Stimulated activated CD4-positive, alpha-beta T cell treated with anti-CD3 and anti-CD28 coated beads, Interleukin-15, amount 100 ng/mL, for 48 hours (primary cell): ENCODE data around the gene RRP12.
"Not testable (repeated sequence)": the region's sequence is repeated elsewhere in the genome, so short reads cannot be mapped to it uniquely, and the experiment has no call there.

Experiments
- DNase-seq, 2 donors: peaks; one replicate each; pipeline ENCODE4 v3.0.0-alpha.2; 2020; ENCODE audit warnings: low read depth in 2 of 2

Gene RRP12, protein sequence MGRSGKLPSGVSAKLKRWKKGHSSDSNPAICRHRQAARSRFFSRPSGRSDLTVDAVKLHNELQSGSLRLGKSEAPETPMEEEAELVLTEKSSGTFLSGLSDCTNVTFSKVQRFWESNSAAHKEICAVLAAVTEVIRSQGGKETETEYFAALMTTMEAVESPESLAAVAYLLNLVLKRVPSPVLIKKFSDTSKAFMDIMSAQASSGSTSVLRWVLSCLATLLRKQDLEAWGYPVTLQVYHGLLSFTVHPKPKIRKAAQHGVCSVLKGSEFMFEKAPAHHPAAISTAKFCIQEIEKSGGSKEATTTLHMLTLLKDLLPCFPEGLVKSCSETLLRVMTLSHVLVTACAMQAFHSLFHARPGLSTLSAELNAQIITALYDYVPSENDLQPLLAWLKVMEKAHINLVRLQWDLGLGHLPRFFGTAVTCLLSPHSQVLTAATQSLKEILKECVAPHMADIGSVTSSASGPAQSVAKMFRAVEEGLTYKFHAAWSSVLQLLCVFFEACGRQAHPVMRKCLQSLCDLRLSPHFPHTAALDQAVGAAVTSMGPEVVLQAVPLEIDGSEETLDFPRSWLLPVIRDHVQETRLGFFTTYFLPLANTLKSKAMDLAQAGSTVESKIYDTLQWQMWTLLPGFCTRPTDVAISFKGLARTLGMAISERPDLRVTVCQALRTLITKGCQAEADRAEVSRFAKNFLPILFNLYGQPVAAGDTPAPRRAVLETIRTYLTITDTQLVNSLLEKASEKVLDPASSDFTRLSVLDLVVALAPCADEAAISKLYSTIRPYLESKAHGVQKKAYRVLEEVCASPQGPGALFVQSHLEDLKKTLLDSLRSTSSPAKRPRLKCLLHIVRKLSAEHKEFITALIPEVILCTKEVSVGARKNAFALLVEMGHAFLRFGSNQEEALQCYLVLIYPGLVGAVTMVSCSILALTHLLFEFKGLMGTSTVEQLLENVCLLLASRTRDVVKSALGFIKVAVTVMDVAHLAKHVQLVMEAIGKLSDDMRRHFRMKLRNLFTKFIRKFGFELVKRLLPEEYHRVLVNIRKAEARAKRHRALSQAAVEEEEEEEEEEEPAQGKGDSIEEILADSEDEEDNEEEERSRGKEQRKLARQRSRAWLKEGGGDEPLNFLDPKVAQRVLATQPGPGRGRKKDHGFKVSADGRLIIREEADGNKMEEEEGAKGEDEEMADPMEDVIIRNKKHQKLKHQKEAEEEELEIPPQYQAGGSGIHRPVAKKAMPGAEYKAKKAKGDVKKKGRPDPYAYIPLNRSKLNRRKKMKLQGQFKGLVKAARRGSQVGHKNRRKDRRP (N-terminal part only)

DNA sequence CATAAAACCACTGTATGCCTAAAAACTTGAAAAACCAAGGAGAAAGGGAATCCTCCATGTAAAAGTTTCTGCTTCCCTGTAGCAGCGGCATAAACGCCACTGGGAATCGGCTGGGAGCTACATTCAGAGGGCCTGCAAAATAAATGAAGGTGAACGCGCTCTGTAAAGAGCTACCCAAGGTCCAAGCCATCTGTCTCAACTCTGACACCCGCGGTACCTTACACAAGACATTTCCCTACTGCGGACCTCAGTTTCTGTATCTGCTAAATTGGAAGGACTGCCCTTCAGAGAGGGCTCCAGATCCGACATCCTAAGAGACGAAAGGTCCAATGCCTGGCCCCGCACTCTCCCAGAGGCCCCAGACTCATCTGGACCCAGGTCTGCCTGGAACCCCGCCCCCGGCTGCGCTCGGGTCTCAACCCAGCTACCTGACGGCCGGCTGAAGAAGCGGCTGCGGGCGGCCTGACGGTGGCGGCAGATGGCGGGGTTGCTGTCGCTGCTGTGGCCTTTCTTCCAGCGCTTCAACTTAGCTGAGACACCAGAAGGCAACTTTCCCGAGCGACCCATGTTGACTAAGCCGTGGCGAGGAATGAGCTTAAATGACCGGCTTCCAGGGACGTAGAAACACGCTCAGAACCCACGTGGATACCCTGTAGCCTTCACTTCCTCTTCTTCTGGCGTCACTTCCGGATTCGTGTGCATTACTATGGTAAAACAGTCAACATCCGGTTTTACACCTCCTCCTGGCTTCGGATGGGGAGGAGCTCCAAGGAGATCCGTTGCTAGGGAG is at the start of gene RRP12:
Gene RRP12 (minus strand): TSS at position 676 of the 790 bp plus-strand sequence. CDS start 109 bp downstream, at position 567.
- DNase-seq: peak; percentile 78

DNA sequence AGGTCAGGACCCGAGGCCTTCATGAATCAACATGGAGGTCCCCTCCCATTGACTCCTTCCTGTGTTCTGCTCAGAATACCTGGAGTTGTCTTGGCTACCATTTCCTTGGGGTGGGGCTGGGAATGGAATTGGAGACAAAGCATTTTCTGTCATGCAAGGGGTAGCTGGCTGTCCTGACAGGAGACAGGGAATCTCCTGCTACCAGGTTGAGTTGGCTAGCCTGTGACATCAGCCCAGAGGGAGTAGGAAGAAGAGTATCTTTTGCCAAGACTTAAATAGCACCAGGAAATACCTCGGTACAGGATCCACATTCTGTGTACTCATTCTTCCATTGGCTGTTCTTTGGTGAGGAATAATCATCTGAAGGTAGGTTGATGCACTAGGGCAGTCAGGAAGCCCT is 49.7 kb upstream of the RRP12 start:
- no peak for DNase-seq

DNA sequence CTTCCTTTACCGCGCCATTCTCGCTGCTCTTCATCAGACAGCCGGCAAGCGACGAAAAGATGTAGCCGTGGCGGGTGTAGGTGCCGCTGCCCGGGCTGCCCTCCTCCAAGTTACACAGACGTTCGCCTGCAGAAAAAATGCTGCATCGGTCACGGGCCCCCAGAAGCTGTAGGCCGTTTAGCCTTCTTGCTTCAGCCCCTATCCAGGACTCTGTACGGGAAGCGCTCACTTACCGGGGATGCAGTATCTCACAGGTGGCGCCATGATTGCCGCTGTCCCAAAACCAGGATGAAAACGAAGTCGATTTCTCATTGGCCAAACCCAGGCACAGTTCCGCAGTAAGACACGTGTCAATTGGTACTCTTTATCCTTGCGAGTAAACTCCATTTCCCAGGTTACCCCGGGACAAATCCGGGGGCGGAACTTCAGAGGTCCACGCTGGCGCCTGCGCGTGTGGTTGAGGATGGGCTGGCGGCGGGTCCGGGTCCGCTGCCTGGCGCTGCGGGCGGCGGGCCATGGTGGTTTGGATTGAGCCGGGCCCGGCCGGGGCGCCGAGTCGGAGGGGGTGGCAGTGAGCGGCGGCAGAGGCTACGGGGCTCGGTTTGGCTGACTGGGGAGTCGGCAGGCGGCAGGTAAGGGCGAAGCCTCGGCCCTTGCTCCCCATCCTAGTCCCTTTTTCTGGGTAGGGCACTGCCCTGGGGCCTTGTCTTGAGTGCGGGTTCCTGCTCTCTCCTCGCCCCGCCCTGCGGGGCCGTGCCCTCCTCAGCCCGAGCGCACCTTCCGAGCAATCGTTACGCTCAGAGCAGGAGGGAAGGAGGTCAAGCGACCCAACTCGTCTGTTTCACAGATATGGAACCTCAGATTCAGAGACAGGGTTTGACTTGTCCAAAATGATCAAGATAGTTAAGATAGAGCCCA is 44.8 kb upstream of the RRP12 start, which contains the start of the genes EXOSC1 and ZDHHC16:
Gene EXOSC1 (minus strand): TSS at position 285 of the 918 bp plus-strand sequence. CDS start 21 bp downstream, at position 264.
Gene ZDHHC16 (plus strand): TSS at position 454 of the 918 bp plus-strand sequence. CDS start 5,501 bp downstream, outside the sequence.
- peak; percentile 88 to 93 for DNase-seq

DNA sequence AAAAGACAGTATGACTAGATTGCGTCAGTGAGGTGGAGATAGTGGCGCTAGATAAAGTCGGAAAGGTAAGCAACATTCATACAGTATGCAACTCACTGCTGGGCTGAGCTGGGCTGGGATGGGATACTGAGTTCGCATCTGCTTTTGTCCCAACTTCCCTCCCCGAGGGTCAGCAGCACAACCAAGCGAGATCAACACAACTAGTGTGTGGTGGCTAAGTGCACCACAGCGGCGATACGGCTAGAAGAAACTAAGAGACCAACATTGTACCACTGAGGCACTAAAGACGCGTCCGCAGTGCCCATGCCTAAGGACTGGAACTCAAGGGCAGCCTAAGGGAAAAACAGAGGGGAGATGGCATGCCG is 44.2 kb upstream of the RRP12 start:
- DNase-seq: no peak

DNA sequence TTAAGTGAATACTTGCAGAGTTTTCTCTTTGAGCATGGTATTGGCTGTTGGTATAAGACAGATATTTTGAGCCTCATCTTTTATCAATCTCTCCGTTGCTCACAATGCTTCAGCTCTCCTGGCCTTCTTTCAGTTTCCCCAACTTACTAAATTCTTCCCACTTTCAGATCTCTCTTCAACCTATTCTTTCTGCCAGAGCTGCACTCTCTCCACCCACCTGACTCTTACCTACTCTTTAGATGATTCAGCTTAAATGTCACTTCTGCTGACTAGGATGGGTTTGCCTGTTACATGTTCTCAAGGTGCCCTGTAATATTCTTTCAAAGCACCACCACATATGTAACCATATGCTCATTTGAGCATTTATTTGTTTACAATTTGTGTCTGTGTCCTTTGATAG is 43.1 kb upstream of the RRP12 start:
- no peak for DNase-seq

DNA sequence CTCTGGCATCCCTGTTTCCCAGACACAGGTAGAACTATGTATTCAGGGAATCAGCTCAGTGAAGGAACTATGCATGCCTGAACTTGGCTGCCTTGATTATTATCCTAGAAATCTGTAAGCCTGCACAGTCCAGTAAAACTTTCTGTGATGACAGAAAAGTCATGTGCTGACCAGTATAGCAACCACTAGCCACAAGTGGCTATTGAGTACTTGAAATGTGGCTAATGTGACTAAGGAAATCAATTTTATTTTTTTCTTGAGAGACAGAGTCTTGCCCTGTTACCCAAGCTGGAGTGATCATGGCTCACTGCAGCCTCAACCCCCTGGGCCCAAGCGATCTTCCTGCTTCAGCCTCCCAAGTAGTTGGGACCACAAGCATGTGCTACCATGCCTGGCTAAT is 41.1 kb upstream of the RRP12 start:
- no peak for DNase-seq

DNA sequence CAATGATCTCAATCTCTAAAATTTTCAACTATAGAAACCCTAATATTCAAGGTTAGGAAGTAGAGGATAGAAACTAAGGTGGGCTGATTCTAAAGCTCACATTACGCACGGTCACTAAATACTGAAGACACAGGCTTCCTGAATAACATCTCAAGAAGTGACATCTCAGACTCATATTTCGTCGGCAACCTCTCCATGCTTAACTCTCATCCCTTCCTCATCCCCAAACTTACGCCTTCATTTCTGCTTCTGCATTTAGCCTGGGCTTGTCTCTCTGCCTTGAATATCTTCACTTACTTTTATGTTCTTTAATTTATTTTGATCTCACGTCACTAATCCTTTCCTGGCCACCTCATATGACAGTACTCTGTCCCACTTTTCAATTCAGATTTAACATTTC is 34.1 kb upstream of the RRP12 start:
- DNase-seq: no peak

DNA sequence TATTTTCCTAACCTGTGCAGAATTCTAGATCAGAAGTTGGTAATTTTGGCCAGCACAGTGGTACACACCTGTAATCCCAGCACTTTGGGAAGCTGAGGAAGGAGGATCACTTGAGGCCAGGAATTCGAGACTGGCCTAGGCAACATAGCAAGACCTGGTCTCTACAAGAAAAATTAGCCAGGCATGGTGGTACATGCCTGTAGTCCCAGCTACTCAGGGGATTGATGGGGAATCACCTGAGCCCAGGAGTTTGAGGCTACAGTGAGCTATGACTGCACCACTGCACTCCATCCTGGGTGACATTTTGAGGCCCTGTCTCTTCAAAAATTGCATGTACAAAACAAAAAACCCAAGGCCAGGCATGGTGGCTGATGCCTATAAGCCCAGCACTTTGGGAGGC is 33.4 kb upstream of the RRP12 start:
- no peak for DNase-seq

DNA sequence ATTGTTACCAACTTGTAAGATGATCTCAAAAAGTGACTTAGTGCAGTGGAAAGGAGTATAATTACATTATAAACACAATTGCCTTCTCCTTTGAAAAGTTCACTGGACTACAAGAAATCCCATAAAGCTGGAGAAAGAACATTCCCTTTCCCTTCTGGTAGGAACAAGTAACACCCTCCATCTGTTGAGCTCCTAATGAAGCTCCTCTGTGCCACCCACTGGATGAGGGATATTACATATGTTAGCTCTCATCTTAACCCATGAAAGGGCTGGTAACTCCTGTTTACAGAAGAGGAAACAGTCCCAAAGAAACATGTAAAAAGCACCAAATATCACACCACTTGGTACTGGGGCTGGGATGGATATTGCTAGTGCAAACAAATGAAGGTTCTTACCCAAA is 32.9 kb upstream of the RRP12 start:
- no peak for DNase-seq

DNA sequence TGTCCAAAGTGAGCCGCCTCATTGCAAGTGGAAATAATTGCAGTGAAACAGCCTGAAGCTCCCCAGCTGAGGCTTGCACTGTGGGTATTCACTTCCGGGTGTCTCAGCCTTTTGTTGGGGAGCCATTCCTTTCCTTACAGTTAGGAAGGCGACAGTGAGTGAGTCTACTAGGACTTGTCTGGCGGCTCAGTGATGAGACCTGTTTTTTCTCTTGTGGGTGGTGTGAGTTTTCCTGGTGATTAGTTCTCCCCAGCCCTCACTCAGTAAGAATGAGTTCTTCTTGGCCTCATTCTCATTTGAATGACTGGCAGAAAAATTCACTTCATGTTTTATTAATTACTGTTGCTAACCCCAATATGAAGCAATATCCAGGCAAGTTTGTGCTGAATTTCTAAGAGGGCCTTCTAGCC is 27.4 kb upstream of the RRP12 start:
- no peak for DNase-seq

DNA sequence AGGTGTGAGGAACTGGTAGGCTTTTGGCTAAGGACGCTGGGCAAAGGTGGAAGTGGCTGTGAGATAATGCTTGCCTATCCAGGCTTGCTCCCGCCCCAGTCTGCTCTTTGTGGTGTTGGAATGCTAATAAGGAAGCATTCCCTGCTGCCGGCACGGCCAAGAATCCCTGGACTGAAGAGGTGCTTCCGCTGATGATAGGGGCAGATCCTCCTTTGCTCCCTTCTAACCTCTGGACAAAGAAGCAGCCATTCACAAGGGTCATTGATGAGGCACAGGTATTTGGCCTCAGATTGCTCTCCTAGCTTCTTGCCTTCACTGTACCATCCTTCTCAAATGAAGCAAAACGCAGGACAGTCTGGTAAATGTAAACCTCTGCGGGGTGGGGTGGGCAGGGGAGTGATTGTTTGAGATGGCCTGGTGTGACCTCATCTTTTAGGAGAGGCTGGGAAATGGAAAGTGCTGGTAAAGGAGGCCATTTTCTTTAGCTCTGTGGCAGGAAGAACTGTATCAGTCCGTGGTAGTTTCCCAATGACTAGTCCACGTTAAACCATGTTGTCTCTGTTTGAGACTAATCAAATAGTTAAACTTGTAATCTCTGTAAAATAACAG is 26.5 kb upstream of the RRP12 start:
- DNase-seq: no peak

DNA sequence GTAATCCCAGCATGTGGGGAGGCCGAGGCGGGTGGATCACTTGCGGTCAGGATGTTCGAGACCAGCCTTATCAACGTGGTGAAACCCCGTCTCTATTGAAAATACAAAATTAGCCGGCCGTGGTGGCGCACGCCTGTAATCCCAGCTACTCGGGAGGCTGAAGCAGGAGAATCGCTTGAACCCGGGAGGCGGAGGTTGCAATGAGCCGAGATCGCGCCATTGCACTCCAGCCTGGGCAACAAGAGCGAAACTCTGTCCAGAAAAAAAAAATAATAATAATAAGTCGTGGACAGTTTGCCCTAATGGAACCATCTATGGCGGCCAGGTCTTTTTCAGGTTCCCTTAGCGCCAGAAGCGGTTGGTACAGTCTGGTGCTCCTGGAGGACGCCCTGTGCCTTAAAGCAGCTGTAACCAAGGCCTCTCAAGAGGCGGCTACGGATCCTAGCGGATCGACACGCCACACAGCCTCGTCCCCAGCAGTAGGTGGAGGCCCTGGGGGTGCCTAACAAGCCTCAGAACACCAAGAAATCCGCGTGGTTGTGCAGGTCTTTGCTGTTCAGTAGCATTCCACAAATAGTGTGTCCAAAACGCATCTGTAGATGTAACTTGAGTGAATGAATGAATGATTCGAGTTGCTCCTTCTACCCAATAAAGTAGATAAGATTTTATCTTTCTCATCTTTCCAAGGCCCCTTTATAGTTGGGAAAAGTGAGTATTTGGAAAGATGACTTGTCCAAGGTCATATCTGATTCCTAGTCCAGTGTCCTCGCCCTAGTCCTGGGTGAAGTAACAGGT is 25.8 kb upstream of the RRP12 start:
- DNase-seq: no peak

DNA sequence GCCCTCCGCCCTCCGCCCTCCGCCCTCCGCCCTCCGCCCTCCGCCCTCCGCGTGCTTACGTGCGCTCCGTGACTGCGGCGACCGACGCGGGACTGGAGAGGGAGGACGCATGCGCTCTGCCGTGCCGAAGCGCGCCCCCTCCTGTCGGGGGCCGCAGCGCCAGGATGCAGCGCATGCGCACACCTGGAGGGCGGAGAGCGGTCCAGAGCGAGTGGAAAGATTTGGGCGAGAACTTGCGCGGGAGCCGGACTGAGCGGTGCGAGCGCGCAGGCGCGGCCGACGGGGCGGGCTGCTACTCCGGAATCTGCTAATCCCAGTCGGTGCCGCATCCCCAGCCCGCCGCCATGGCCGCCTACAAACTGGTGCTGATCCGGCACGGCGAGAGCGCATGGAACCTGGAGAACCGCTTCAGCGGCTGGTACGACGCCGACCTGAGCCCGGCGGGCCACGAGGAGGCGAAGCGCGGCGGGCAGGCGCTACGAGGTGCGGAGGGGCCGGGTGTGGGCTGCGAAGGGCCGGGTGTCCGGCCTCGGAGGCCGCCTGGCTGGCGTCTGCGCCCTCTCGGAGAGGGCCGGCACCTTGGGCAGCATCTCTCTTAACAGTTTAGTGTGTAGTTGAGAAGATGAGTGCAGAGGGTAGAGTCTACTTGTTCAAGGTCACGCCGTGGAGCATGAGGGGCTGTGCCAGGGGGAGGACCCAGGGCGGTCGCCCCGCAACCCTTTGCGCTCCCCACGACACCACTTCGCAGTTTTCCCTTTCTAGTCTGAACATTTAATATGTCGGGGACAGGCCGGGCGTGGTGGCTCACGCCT is 25.0 kb upstream of the RRP12 start, which contains the start of gene PGAM1:
Gene PGAM1 (plus strand): TSS at position 228 of the 812 bp plus-strand sequence. CDS start 117 bp downstream, at position 345.
- DNase-seq: peak; percentile 92 to 93

DNA sequence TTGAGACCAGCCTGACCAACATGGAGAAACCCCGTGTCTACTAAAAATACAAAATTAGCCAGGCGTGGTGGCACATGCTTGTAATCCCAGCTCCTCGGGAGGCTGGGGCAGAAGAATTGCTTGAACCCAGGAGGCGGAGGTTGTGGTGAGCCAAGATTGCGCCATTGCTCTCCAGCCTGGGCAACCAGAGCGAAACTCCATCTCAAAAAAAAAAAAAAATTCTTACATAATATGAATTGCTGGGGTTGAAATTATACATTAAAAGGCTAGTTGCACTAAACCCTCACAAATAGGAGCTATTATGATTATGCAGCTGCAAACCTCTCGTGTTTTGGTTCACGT is 22.6 kb upstream of the RRP12 start:
- not testable (repeated sequence) for DNase-seq

DNA sequence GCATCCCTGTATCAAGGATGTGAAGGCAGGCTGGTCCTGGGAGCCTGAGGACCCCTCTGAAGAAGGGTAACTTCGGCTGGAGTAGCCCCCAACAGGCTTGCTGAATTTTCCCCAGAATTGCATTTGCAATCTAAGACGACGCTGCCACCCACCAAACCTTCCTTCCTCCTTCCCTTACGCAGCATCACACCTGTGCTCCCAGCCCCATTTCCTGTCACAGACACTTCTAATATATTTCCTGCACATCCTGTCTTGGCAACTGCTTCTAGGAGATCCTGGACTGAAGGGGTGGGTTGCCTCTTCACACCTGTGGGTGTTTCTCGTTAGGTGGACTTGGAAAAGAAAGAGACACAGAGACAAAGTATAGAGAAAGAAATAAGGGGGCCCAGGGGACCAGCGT is 15.4 kb upstream of the RRP12 start:
- no peak for DNase-seq

DNA sequence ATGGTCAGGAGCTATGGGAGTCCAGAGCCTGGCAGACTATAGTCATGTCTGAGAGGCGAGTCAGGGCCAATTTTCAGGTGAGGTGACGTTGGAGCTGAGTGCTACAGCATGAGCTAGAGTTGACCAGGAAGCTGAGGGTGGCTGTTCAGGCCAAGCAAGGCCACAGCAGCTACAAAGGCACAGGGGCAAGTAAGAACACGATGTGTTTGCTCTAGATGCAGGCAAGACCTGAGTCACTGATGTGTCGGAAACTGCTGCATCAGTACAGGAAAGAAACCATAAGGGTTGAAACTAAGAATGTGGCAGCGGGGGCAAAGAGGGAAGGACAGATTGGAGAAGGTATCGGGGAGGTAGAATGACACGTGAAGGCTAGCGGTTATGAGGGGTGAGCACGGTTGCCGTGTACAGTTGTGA is 11.8 kb upstream of the RRP12 start:
- peak; percentile 68 to 70 for DNase-seq

DNA sequence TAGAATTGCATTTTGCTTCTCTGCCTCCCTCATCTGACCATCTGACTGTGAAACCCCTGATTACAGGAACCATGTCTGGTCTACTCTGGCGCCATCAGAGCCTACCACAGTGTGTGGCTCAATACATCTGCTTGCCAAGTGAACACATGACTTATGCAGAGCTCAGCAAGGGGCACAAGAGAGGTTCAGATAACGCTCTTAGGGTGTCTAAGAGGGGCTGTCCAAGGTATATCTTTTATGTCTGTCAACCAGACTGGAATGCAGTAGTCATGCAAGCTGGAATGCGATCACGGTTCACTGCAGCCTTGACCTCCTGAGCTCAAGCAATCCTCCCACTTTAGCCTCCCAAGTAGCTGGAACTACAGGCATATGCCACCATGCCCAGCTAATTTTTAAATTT is 10.3 kb upstream of the RRP12 start:
- DNase-seq: no peak
